Measurements from ENCODE around the gene DUT.

The DUT gene

GRCh38 chr15:48292458-48292857 is 38.8 kb upstream of the DUT start:
- no peaks in the 10 kb centered on the region for H3F3A ChIP-seq (ENCODE audit: control insufficient read depth, insufficient read depth)
- no peak overlapping the region for H3K27ac ChIP-seq (ENCODE audit: low read depth, low read length)
- no peaks in the 10 kb centered on the region for H3K4me1 ChIP-seq (ENCODE audit: control insufficient read depth, low read length)
- H3K4me3 ChIP-seq (ENCODE audit: low read length): no peak overlapping the region
- H3K4me2 ChIP-seq (ENCODE audit: low read length): no peak overlapping the region
- no peaks in the 10 kb centered on the region for H3K9me3 ChIP-seq (ENCODE audit: control insufficient read depth, insufficient read depth, low read length)
- H4K20me1 ChIP-seq (ENCODE audit: control insufficient read depth, insufficient read depth, low read depth, low read length): no peaks in the 10 kb centered on the region
- H3K36me3 ChIP-seq (ENCODE audit: control insufficient read depth, low read length): no peaks in the 10 kb centered on the region
- H3K9me2 ChIP-seq (replicated peaks; ENCODE audit: control insufficient read depth, low read length): no peaks in the 10 kb centered on the region
- H3K79me2 ChIP-seq (ENCODE audit: control insufficient read depth, low read length): no peaks in the 10 kb centered on the region
- peaks cover 9% of the 10 kb centered on the region; the same call in 1 of the 2 replicates for H3K27me3 ChIP-seq (ENCODE audit: control insufficient read depth, low read length)
- TF ChIP-seq CTCF (IDR thresholded peaks at IDR 0.05; ENCODE audit: low read depth, low read length, poor library complexity, severe bottlenecking): no peak
- no peak for TF ChIP-seq EZH2phosphoT487 (IDR thresholded peaks at IDR 0.05; ENCODE audit: borderline replicate concordance, low read length)

GRCh38 chr15:48297668-48298067 is 33.6 kb upstream of the DUT start:
- no peaks in the 10 kb centered on the region for H3F3A ChIP-seq (ENCODE audit: control insufficient read depth, insufficient read depth)
- TF ChIP-seq CTCF (IDR thresholded peaks at IDR 0.05; ENCODE audit: low read depth, low read length, poor library complexity, severe bottlenecking) (no peak), EZH2phosphoT487 (IDR thresholded peaks at IDR 0.05; ENCODE audit: borderline replicate concordance, low read length) (no peak)
- H3K9me2 ChIP-seq (replicated peaks; ENCODE audit: control insufficient read depth, low read length): no peaks in the 10 kb centered on the region
- H3K9me3 ChIP-seq (ENCODE audit: control insufficient read depth, insufficient read depth, low read length): no peaks in the 10 kb centered on the region
- peaks cover 6% of the 10 kb centered on the region; the same call in 1 of the 2 replicates for H3K27me3 ChIP-seq (ENCODE audit: control insufficient read depth, low read length)
- H3K4me3 ChIP-seq (ENCODE audit: low read length): no peak overlapping the region
- H3K79me2 ChIP-seq (ENCODE audit: control insufficient read depth, low read length): no peaks in the 10 kb centered on the region
- no peak overlapping the region for H3K4me2 ChIP-seq (ENCODE audit: low read length)
- no peaks in the 10 kb centered on the region for H3K4me1 ChIP-seq (ENCODE audit: control insufficient read depth, low read length)
- no peaks in the 10 kb centered on the region for H4K20me1 ChIP-seq (ENCODE audit: control insufficient read depth, insufficient read depth, low read depth, low read length)
- no peak overlapping the region for H3K27ac ChIP-seq (ENCODE audit: low read depth, low read length)
- no peaks in the 10 kb centered on the region for H3K36me3 ChIP-seq (ENCODE audit: control insufficient read depth, low read length)

- Histone ChIP-seq H3F3A (ENCODE audit: control insufficient read depth, insufficient read depth) (no peaks in the 10 kb centered on the region), H3K9me2 (replicated peaks; ENCODE audit: control insufficient read depth, low read length) (no peaks in the 10 kb centered on the region), H3K4me2 (ENCODE audit: low read length) (no peak overlapping the region), H3K4me1 (ENCODE audit: control insufficient read depth, low read length) (no peaks in the 10 kb centered on the region), H3K4me3 (ENCODE audit: low read length) (no peak overlapping the region), H4K20me1 (ENCODE audit: control insufficient read depth, insufficient read depth, low read depth, low read length) (no peaks in the 10 kb centered on the region), H3K79me2 (ENCODE audit: control insufficient read depth, low read length) (no peaks in the 10 kb centered on the region), H3K36me3 (ENCODE audit: control insufficient read depth, low read length) (no peaks in the 10 kb centered on the region), H3K27ac (ENCODE audit: low read depth, low read length) (no peak overlapping the region), H3K27me3 (ENCODE audit: control insufficient read depth, low read length) (peaks cover 6% of the 10 kb centered on the region; the same call in 1 of the 2 replicates), H3K9me3 (ENCODE audit: control insufficient read depth, insufficient read depth, low read length) (no peaks in the 10 kb centered on the region)
- no peak for TF ChIP-seq CTCF (IDR thresholded peaks at IDR 0.05; ENCODE audit: low read depth, low read length, poor library complexity, severe bottlenecking)
- no peak for TF ChIP-seq EZH2phosphoT487 (IDR thresholded peaks at IDR 0.05; ENCODE audit: borderline replicate concordance, low read length)
These were observed 32.3 kb upstream of the DUT start for GRCh38 chr15:48298914-48299313.

Data from DOHH2 (cell line).